ENCODE data around the gene QRFPR. TPM values are rescaled to one million over a fixed set of nuclear protein-coding genes. Genes with fewer than 3 reads are reported as not detected.

The QRFPR gene
- total and polyA plus RNA-seq, 10 of the 15 experiments (the other 5 are each of a cell fraction or from before 2014, with no cell fraction given), result not detected

- POLR2A ChIA-PET, result no interaction called here
- no peaks in the 10 kb centered on the region for H3K79me2 ChIP-seq (ENCODE audit: control insufficient read depth, insufficient read depth, low read length)
- no peak overlapping the region for H2AFZ ChIP-seq (ENCODE audit: control insufficient read depth, low read depth, low read length)
- H3K4me2 ChIP-seq (ENCODE audit: control insufficient read depth, insufficient read depth), result no peak overlapping the region
- CTCF ChIA-PET, result no interaction called here
- H3K9ac ChIP-seq (ENCODE audit: control insufficient read depth, insufficient read depth, low read length), result no peak overlapping the region
- DNase-seq (ENCODE audit: low read depth, low spot score) (no peak), ATAC-seq (no peak), FAIRE-seq (no peak)
- in situ Hi-C loops (cut with MboI), result no loop called here
- intact Hi-C loops (cut with micrococcal nuclease; ENCODE audit: unreplicated experiment), result no loop called here
- no peaks in the 10 kb centered on the region for H3K27me3 ChIP-seq (replicated peaks in 1 of 2; ENCODE audit: control insufficient read depth in 2 of 2, insufficient read depth in 2 of 2, low read length in 1 of 2)
- H3K9me3 ChIP-seq (replicated peaks; ENCODE audit: control insufficient read depth, insufficient read depth, low read length), result no peaks in the 10 kb centered on the region
- 63% methylated on average over 7 of the region's 7 CpGs for WGBS (ENCODE audit: insufficient coverage, insufficient replicate concordance, low lambda C conversion rate, missing lambda C conversion rate)
- RAD21 ChIA-PET (ENCODE audit: unreplicated experiment), result no interaction called here
- H4K20me1 ChIP-seq (ENCODE audit: control insufficient read depth, insufficient read depth), result no peaks in the 10 kb centered on the region
- no peaks in the 10 kb centered on the region for H3K4me1 ChIP-seq (ENCODE audit: control insufficient read depth, insufficient read depth, low read length)
- H3K27ac ChIP-seq (ENCODE audit: control insufficient read depth, insufficient read depth), result no peak overlapping the region
- no peak overlapping the region for H3K4me3 ChIP-seq
- H3K36me3 ChIP-seq (ENCODE audit: control insufficient read depth in 2 of 2, insufficient read depth in 2 of 2, low read length in 1 of 2), result no peaks in the 10 kb centered on the region
- SMC1A ChIA-PET (ENCODE audit: uncharacterized antibody, unreplicated experiment), result no interaction called here
- BruUV-seq (replicated peaks), result no TSS peak
- no peak for TF ChIP-seq HDAC6 (IDR thresholded peaks at IDR 0.05; ENCODE audit: unreplicated experiment)
- TF ChIP-seq, protein P1, sequence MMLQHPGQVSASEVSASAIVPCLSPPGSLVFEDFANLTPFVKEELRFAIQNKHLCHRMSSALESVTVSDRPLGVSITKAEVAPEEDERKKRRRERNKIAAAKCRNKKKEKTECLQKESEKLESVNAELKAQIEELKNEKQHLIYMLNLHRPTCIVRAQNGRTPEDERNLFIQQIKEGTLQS (IDR thresholded peaks at IDR 0.05; ENCODE audit: borderline replicate concordance, extremely low read depth, low read depth, low read length), result no peak
Measured at GRCh38 chr4:121338518-121338917, 42.3 kb downstream of the QRFPR start.

GRCh38 chr4:121336706-121337105 is 44.1 kb downstream of the QRFPR start:
- no peaks in the 10 kb centered on the region for H3K79me2 ChIP-seq (ENCODE audit: control insufficient read depth, insufficient read depth, low read length)
- no peaks in the 10 kb centered on the region for H3K27me3 ChIP-seq (replicated peaks in 1 of 2; ENCODE audit: control insufficient read depth in 2 of 2, insufficient read depth in 2 of 2, low read length in 1 of 2)
- H2AFZ ChIP-seq (ENCODE audit: control insufficient read depth, low read depth, low read length), result no peak overlapping the region
- BruUV-seq (replicated peaks), result no TSS peak
- H3K36me3 ChIP-seq (ENCODE audit: control insufficient read depth in 2 of 2, insufficient read depth in 2 of 2, low read length in 1 of 2), result no peaks in the 10 kb centered on the region
- intact Hi-C loops (cut with micrococcal nuclease; ENCODE audit: unreplicated experiment), result no loop called here
- no peak overlapping the region for H3K9ac ChIP-seq (ENCODE audit: control insufficient read depth, insufficient read depth, low read length)
- 22% methylated on average over 2 of the region's 2 CpGs for WGBS (ENCODE audit: insufficient coverage, insufficient replicate concordance, low lambda C conversion rate, missing lambda C conversion rate)
- ATAC-seq, result no peak
- ChIA-PET CTCF (no interaction called here), POLR2A (no interaction called here), RAD21 (ENCODE audit: unreplicated experiment) (no interaction called here), SMC1A (ENCODE audit: uncharacterized antibody, unreplicated experiment) (no interaction called here)
- in situ Hi-C loops (cut with MboI), result no loop called here
- FAIRE-seq, result no peak
- no peaks in the 10 kb centered on the region for H4K20me1 ChIP-seq (ENCODE audit: control insufficient read depth, insufficient read depth)
- H3K4me1 ChIP-seq (ENCODE audit: control insufficient read depth, insufficient read depth, low read length), result no peaks in the 10 kb centered on the region
- no peak overlapping the region for H3K4me3 ChIP-seq
- no peak for DNase-seq (ENCODE audit: low read depth, low spot score)
- H3K27ac ChIP-seq (ENCODE audit: control insufficient read depth, insufficient read depth), result no peak overlapping the region
- no peaks in the 10 kb centered on the region for H3K9me3 ChIP-seq (replicated peaks; ENCODE audit: control insufficient read depth, insufficient read depth, low read length)
- no peak overlapping the region for H3K4me2 ChIP-seq (ENCODE audit: control insufficient read depth, insufficient read depth)
- TF ChIP-seq CHD4 (IDR thresholded peaks at IDR 0.05), result no peak
- TF ChIP-seq TARDBP (IDR thresholded peaks at IDR 0.05; ENCODE audit: borderline replicate concordance), result no peak
- TF ChIP-seq, protein P2, sequence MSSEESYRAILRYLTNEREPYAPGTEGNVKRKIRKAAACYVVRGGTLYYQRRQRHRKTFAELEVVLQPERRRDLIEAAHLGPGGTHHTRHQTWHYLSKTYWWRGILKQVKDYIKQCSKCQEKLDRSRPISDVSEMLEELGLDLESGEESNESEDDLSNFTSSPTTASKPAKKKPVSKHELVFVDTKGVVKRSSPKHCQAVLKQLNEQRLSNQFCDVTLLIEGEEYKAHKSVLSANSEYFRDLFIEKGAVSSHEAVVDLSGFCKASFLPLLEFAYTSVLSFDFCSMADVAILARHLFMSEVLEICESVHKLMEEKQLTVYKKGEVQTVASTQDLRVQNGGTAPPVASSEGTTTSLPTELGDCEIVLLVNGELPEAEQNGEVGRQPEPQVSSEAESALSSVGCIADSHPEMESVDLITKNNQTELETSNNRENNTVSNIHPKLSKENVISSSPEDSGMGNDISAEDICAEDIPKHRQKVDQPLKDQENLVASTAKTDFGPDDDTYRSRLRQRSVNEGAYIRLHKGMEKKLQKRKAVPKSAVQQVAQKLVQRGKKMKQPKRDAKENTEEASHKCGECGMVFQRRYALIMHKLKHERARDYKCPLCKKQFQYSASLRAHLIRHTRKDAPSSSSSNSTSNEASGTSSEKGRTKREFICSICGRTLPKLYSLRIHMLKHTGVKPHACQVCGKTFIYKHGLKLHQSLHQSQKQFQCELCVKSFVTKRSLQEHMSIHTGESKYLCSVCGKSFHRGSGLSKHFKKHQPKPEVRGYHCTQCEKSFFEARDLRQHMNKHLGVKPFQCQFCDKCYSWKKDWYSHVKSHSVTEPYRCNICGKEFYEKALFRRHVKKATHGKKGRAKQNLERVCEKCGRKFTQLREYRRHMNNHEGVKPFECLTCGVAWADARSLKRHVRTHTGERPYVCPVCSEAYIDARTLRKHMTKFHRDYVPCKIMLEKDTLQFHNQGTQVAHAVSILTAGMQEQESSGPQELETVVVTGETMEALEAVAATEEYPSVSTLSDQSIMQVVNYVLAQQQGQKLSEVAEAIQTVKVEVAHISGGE (CRISPR knock-in tag; IDR thresholded peaks at IDR 0.05), result no peak
- TF ChIP-seq SIX5 (IDR thresholded peaks at IDR 0.05; ENCODE audit: low read depth, low read length, severe bottlenecking), result no peak
- no peak for TF ChIP-seq ZNF217 (IDR thresholded peaks at IDR 0.05)
- TF ChIP-seq, protein P3, sequence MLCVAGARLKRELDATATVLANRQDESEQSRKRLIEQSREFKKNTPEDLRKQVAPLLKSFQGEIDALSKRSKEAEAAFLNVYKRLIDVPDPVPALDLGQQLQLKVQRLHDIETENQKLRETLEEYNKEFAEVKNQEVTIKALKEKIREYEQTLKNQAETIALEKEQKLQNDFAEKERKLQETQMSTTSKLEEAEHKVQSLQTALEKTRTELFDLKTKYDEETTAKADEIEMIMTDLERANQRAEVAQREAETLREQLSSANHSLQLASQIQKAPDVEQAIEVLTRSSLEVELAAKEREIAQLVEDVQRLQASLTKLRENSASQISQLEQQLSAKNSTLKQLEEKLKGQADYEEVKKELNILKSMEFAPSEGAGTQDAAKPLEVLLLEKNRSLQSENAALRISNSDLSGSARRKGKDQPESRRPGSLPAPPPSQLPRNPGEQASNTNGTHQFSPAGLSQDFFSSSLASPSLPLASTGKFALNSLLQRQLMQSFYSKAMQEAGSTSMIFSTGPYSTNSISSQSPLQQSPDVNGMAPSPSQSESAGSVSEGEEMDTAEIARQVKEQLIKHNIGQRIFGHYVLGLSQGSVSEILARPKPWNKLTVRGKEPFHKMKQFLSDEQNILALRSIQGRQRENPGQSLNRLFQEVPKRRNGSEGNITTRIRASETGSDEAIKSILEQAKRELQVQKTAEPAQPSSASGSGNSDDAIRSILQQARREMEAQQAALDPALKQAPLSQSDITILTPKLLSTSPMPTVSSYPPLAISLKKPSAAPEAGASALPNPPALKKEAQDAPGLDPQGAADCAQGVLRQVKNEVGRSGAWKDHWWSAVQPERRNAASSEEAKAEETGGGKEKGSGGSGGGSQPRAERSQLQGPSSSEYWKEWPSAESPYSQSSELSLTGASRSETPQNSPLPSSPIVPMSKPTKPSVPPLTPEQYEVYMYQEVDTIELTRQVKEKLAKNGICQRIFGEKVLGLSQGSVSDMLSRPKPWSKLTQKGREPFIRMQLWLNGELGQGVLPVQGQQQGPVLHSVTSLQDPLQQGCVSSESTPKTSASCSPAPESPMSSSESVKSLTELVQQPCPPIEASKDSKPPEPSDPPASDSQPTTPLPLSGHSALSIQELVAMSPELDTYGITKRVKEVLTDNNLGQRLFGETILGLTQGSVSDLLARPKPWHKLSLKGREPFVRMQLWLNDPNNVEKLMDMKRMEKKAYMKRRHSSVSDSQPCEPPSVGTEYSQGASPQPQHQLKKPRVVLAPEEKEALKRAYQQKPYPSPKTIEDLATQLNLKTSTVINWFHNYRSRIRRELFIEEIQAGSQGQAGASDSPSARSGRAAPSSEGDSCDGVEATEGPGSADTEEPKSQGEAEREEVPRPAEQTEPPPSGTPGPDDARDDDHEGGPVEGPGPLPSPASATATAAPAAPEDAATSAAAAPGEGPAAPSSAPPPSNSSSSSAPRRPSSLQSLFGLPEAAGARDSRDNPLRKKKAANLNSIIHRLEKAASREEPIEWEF (IDR thresholded peaks at IDR 0.05; ENCODE audit: insufficient replicate concordance, low read depth, low read length), result no peak

Data from GM12878 (cell line).